Right ventricle myocardium inferior (tissue), 1 donor: ENCODE data around the gene FSTL4. TPM values are rescaled to one million over a fixed set of nuclear protein-coding genes. Genes with fewer than 3 reads are reported as not detected.
"Not testable (repeated sequence)": the region's sequence is repeated elsewhere in the genome, so short reads cannot be mapped to it uniquely, and the experiment has no call there.

ENCODE experiments used
- ATAC-seq: fragments of 200-7000 bp; cut with Tn5 transposase; one replicate; pipeline ENCODE4 v1.9.1; 2020; ENCODE audit warnings: mild to moderate bottlenecking, moderate library complexity
- DNase-seq: peaks from one replicate; pipeline ENCODE4 v3.0.0; 2021; ENCODE audit errors: missing footprints
- intact Hi-C: fragments of 100-400 bp; cut with DNase I; formaldehyde crosslinking; loops from one replicate; pipeline ENCODE4 v1.11.0; 2022
- total RNA-seq: library from RNA; stranded (reverse); fragmentation: NEBNext Ultra II Directional; extraction: Animal tissue kit (Norgen Biotek cat#: 25700); gene quantifications from one replicate; pipeline ENCODE4 v1.2.1, GENCODE V29; 2021
- donor health status: DM: no; HTN: yes; CAD: no; lungs with severe emphysema.

The FSTL4 gene
- total RNA-seq, 1 donor from 2014 or later: not detected

DNA sequence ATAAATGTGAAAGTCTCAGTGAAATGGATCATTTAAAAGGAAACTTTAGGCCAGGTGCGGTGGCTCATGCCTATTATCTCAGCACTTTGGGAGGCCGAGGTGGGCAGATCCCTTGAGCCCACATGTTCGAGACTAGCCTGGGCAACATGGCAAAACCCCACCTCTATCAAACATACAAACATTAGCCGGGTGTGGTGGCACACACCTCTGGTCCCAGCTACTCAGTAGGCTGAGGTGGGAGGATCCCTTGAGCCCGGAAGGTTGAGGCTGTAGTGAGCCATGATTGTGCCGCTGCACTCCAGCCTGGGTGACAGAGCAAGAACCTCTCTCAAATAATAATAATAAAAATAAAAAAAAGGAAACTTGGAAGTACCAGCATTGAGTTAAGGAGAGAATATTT, 384.4 kb downstream of the FSTL4 start:
- DNase-seq (no peak), ATAC-seq (no peak)
- intact Hi-C loops: no loop called here

GRCh38 chr5:133227082-133227481, 385.3 kb downstream of the FSTL4 start:
- ATAC-seq (no peak), DNase-seq (no peak)
- intact Hi-C loops: no loop called here

- ATAC-seq: no peak
- intact Hi-C loops: no loop called here
- no peak for DNase-seq
Observed at GRCh38 chr5:133226186-133226585, 386.2 kb downstream of the FSTL4 start.

GRCh38 chr5:133225671-133226152, 386.6 kb downstream of the FSTL4 start:
- ATAC-seq: no peak
- no peak for DNase-seq
- intact Hi-C loops: no loop called here

GRCh38 chr5:133222979-133223378, 389.4 kb downstream of the FSTL4 start:
- ATAC-seq (no peak), DNase-seq (no peak)
- intact Hi-C loops: no loop called here

- DNase-seq (no peak), ATAC-seq (no peak)
- intact Hi-C loops: no loop called here
Observed at GRCh38 chr5:133222521-133222920, 389.8 kb downstream of the FSTL4 start.

GRCh38 chr5:133222040-133222439, 390.3 kb downstream of the FSTL4 start:
- intact Hi-C loops: no loop called here
- ATAC-seq (no peak), DNase-seq (no peak)

- ATAC-seq (no peak), DNase-seq (no peak)
- intact Hi-C loops: no loop called here
Observed at GRCh38 chr5:133220851-133221674, 391.3 kb downstream of the FSTL4 start.

DNA sequence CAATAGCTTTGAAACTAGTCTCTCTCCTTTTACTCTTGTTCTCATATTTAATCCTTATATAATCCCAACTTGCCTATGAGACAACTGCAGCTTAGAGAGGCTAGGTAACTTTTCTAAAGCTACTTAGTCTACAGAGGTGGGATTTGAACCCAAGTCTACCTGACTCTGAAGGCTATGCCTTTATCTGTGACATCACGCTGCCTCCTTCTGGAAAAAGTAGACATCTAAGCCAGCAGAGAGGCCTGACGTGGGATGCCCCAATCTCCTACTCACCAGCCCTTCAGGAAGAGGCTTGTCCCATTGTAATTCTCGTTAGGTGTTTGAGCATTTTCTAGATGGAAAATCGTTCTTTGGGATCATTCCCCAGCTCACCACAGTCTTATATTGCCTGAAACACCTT, 393.0 kb downstream of the FSTL4 start:
- intact Hi-C loops: no loop called here
- no peak for DNase-seq
- ATAC-seq: no peak

GRCh38 chr5:133216138-133216537, 396.2 kb downstream of the FSTL4 start:
- intact Hi-C loops, DNase-seq, ATAC-seq: not testable (repeated sequence)

DNA sequence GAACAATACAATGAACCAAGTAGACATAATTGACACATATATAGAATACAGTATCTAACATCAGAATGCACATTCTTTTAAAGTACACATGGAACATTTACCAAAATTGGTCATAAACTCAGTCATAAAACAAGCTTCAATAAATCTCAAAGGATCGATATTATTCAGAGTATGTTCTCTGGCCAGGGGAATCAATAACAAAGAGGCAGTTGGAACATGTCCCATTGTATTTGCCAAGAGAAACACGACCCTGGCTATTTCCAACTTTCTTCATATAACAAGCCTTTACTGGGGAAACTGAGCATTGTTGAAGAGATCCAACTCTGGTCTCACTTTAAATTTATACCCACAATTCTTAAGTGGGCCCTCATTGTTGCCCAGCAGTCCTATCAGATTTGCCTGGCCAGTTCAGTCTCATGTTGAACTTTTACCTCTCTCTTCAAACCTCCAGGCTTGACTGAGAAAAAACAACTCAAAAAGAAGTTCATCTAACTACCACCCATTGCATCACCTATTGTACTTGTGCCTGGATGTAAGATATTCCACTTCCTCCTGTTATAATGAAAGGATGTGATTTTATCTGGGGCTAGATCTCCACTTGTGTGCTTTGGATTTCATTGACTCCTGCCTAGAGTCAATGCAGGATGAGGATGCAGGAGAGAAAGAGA, 398.1 kb downstream of the FSTL4 start:
- intact Hi-C loops: no loop called here
- DNase-seq: no peak
- no peak for ATAC-seq

GRCh38 chr5:133205649-133206048, 406.7 kb downstream of the FSTL4 start:
- no peak for DNase-seq
- intact Hi-C loops: no loop called here
- no peak for ATAC-seq

DNA sequence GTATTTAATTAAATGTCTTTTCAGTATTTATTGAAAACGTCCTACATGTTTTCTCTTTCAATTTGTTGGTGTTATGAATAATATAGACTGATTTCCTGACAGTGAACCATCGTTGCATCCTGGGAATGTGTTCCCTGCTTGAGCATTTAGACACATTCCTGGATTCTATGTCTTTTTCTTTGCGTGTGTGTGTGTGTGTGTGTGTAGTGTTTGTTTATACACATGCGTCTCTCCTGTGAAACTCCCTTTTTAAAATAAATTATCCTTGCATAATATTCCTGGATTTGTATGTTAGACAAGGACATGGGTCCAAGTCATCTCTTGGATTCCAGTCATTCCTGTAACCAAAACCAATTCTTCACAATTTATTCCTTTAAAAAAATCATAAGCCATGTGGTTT, 407.1 kb downstream of the FSTL4 start:
- DNase-seq (no peak), ATAC-seq (no peak)
- intact Hi-C loops: no loop called here

GRCh38 chr5:133203317-133204305, 408.7 kb downstream of the FSTL4 start:
- DNase-seq (no peak), ATAC-seq (peak; percentile 13)
- intact Hi-C loops: no loop called here

GRCh38 chr5:133202066-133202665, 410.2 kb downstream of the FSTL4 start:
- DNase-seq (no peak), ATAC-seq (no peak)
- intact Hi-C loops: no loop called here

- ATAC-seq (no peak), DNase-seq (no peak)
- intact Hi-C loops: no loop called here
Observed at GRCh38 chr5:133201310-133201709, 411.0 kb downstream of the FSTL4 start.

DNA sequence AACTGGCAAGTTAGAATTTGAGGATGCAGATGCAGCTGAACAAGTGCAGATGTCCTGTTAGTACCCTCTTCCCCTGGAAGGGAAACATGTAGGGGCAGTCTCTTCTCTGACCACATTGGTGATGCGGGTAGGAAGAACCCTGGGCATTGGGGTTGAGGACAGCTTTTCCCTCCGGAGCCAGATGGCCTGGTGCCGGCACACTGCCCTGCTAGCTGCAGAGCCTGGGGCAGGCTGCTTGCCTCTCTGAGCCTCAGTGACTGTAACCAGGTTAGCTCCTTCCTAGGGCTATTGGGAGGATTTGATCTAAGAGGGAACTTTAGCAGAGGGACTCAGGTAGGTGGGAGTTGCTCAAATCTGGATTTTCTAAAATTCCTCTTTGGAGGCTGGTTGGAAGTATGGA, 412.1 kb downstream of the FSTL4 start:
- no peak for DNase-seq
- intact Hi-C loops: no loop called here
- no peak for ATAC-seq

- ATAC-seq: no peak
- intact Hi-C loops: no loop called here
- no peak for DNase-seq
Observed at GRCh38 chr5:133199417-133200178, 412.7 kb downstream of the FSTL4 start.
